DMS53 (cell line): Measurements from ENCODE around the gene COASY.
A peak's percentile ranks its signal among the peaks of the same experiment; 100 is the strongest.

Experiments
- DNase-seq: peaks from one replicate; lab custom pipeline; 2025; lab: John Stamatoyannopoulos, UW

COASY gene

DNA sequence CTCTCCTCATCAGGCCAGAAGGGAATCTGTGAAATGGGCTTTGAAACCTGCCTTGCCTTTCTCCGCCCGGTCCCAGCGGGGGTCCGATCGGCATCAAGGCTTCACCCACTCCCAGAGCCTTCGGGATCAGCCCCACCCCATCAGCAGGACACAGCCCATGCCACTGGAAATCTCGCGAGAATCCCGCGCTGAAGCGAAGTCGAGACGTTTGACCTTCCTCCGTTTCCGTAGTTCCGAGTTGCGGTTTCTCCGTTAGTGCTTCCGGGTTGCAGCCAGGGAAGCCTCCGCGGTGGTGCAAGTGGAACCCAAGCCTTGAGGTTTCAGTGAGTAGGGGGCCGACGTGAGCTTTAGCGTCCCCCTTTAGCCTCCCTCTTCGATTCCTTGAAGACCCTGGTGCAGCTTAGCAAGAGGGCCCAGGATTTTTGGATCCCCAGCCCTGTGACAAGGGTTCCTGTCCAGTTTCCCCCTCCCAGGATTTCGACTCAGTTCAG, at the start of gene COASY:
COASY (plus strand) TSS at position 252 of the 491 bp plus-strand sequence. CDS start 475 bp downstream, outside the sequence.
- peak; percentile 99 for DNase-seq

DNA sequence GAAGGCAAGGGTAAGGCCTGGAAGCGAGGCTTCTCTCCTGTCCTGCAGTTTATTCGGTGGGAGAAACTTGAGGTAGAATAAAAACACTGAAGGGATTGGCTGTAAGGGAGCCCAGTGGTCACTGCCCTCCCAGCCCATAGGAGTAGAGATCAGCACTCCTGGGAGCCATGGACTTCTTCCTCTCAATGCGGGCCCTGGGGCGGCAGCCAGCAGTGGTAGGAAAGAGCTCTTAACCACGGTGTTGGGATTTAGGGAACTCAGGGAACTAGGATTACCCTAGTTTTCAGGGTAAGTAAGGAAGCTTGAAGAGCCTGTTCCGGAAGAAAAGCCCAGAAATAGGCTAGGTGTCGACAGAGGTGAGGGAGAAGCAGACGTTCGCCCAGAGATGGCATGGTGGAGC, 49.7 kb upstream of the COASY start:
- DNase-seq = no peak

DNA sequence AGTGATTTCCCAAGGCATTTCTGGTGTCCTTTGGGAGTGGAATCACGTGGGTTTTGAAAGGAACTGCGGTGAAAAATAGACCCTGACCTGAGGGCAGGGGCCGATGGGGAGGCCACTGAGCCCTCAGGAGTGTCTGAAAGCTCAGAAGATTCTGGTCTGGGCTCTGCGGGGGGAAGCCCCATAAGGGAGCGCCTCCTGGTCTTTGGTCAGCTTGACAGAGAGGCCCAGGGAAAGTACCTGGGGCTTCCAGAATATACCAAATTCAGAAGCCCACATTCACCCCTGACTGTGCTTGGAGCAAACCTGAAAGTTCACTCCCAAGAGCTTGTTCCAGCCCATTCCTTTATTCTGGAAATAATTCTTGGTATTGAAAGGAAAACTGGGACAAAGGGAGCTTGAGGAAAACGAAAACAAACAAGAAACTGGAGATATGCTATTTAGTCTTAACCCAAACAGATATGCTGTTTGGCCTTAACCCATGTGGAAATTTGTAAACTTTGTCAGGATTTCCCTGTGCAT, 49.2 kb upstream of the COASY start:
- no peak for DNase-seq

DNA sequence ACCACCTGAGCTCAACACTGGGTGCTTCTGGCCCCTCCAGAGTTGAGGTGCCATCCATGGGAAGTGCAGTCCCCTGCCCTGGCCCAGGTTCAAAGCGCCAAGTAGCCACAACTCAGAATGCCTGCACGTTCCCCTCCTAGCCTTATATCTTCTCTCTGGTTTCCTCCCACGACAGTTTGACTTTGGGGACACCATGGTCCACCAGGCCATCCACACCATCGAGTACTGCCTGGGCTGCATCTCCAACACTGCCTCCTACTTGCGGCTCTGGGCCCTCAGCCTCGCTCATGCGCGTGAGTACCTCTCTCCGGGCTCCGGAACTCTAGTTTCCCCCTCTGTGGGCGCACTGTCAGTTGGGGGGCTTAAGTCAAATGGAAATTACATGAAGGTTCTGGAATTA, 48.3 kb upstream of the COASY start:
- DNase-seq = no peak

DNA sequence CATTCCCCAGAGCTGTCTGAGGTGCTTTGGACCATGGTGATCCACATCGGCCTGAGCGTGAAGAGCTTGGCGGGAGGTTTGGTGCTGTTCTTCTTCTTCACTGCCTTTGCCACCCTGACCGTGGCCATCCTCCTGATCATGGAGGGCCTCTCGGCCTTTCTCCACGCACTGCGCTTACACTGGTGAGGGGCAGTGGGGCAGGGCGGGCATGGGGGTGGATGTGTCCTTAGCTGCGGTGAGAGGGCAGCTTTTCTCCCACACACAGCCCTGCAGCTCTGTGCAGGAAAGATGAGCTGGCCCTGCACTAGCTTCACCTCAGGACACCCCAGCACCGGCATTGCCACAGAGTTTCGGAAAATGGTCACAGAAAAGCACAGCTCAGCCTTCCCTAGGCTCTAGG, 47.7 kb upstream of the COASY start:
- DNase-seq = no peak

DNA sequence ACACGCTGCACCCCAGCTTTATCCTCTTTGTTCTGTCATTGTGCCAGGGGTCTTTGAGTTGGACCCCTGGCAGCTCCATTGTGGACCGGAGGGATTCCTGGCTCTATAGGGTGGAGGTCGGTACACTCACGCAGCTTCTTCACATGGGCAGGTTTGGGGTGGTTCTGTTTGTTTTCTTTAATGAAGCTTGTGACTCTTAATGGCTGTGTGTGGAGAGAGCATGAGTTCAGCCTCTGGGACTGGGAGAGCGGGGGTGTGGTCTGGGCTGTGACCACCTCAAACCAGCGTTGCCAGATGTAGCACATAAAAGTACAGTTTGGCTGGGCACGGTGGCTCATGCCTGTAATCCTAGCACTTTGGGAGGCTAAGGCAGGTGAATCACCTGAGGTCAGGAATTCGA, 47.1 kb upstream of the COASY start:
- no peak for DNase-seq

DNA sequence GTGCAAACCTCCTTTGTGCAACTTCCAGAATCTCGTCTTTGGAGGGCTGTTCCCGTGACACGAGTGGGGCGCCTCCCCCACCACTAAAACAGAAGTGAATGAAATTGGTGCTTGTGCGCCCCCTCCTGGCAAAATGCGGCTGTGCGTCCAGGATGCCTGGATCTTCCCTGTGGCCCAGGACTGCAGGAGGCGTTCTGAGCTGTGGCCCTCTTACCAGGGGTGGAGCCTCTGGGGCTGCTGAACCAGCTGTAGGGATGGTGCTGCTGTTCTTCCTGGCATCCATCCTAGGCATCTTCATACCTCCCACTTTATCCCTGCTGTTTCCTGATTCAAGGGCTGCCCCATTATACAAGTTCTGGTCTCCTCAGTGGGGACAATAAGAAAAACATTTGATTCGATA, 44.4 kb upstream of the COASY start:
- peak; percentile 90 for DNase-seq

DNA sequence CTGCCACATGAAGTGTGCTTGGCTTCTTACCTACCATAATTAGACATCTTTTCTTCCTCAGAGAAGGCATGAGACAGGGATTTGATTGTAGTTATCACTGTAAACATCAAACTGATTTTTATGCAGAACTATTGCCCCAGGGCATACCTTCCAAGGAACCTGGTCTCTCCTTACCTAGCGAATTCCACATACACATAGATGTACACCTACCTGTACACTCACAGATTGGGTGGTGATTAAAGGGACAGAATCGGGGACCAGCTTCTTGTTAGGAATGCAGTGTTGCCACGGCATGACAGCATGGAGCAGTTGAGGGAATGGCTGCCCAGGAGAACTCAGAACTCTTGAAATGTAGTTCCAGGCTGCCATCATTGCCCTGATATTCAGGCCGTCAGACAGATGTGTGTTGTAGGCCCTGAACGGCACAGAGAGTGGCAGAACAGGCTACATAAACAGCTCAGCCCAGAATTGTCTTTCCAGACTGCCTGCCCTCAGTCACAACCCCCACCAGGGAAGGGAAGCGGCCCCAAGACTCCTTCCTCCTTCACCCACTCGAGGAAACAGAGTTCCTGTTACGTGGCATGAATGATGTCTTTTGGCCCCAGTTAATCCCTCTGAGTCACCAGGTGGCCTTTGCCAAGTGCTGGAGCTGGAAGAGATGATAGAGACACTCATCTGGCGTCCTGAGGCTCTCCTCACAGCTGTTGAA, 43.7 kb upstream of the COASY start:
- peak; percentile 43 for DNase-seq

DNA sequence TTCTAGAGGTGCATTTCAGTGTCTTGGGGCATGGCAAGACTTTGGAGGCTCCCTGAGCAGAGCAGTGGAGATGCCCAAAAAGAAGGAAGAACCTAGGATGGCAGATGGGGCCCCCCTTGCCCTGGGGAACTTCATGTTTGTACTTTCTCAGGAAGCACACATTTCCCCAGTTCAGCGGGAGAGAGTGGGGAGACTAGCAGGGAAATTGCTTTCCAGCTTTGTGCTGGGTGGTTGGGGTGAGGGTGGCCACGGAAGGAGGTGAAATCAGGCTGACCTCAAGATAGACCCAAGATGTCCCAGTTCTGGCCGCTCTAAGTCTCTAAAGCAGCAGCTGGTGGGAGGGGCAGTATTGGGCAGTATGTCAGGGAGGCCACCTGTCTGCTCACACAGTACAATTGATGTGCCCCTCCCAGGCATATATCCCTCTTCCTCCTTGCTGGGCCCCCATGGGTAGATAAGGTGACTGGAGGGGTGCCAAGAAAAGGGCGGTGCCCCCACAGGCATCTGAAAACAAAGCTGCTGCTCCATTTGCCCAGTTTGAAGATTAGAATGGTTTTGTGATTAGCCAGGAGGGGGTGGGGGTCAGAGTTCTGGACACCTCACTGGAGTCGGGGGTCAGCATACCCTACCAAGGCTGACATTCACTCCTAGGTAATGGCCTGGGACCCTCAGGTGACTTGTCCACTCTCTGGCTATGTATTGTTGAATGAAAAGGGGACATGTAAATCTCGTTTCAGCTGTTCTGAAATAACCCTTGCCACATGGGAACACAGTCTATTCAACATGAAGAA, 43.0 kb upstream of the COASY start:
- no peak for DNase-seq

DNA sequence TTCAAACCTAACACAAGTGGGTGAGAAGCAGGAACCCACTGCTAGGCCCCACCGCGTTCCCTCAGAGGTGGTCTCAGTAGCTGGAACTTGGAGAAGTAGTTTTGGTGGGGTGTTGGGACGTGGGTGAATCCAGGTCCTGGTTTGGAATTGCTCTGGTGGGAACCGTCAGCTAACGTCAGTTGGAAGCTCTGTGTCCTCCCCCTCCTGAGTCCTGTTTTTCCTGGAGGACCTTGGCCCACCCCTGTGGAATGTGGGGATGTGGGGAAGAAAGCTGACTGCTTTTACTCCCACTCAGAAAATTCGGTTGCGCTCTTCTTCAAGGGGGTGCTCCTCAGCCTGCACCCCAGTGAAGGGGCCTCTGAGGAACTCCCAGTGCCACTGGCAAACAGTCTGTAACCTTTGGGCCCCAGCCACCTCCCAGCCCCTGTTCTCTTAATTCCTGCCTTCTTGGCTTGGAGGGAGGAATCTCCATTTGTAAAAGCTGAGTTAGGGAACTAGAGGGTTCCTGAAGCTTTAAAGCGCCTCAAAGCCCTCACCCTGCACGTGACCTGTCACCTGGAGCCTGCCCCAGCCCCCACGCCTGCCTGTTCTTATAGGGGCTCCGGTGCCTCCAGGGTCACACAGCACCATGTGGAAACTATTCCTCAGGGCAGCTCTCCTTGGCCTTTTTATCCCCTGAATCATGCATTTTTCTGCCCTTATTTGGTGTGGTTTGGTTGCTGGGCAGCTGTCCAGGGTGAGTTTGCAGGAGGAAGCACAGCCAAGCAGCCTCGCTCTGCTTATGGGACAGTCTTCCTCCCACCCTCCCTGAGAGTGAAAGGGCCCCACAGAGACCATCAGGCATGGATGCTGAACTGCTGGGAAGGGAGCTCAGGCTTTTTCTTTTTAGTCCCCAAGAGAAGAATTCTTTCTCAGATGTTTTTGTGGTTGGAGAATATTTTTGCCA, 42.1 kb upstream of the COASY start:
- no peak for DNase-seq

DNA sequence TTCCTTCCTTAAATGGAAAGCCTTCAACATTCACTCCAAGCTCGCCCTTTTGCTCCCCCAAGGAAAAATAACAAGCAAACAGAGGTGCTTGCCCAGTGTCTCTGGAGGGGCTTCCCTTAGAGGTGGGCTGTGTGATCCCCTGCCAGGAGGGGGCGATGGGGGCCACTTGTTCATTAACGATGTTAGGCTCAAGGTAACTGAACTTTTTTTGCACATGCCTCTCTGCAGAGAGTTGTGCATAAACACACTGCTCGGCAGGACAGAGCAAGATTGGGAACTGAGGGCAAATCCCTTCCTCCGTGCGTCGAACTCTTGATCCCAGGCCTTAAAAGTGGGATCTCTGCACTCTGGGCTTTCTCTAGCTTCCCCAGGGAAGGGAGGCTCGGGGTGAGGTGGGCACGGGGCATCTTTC, 41.4 kb upstream of the COASY start:
- DNase-seq = no peak

DNA sequence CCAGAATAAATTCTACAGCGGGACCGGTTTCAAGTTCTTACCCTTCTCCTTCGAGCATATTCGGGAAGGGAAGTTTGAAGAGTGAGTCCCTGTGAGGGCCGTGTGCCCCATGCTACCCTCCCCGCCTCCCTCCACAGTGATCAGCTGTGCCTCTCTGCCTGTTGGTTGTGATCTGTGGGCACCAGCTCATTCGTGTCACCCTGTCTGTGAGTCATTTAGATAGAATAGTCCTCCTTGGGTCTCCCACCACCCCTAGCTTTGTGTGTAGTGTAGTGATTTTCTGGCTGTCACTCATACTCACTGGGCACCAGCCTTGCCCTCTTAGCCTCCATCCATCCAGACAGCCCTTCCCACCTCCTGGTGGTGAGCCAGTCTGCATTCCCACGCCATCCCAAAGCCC, 40.9 kb upstream of the COASY start:
- no peak for DNase-seq

DNA sequence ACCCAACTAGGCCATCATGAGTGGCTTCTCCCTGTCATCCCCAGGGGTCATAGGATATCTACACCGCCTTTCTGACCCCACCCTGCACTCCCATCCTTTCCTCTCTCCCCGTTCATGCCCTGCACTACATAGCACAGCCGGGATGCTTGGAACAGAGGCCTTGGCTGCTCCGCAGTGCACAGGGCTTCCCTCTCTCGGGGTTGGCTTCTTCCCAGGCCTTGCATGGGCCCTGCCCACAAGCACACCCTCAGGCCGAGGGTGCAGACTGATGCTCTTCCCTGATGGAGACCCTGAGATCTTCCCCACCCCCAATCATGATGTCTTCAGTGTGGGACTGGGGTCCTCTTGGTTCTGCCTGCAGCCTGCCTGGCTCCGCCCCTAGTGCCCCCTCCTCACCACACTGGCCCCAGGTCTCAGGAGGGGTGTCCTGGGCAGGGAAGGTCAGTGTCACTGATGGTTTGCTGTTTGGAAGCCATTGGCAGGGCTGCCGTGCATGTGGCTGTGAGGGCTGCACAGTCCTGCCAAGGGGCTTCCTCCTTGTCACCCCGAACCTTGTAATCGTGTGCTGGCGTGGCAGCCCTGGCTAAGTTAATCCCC, 40.2 kb upstream of the COASY start:
- no peak for DNase-seq

DNA sequence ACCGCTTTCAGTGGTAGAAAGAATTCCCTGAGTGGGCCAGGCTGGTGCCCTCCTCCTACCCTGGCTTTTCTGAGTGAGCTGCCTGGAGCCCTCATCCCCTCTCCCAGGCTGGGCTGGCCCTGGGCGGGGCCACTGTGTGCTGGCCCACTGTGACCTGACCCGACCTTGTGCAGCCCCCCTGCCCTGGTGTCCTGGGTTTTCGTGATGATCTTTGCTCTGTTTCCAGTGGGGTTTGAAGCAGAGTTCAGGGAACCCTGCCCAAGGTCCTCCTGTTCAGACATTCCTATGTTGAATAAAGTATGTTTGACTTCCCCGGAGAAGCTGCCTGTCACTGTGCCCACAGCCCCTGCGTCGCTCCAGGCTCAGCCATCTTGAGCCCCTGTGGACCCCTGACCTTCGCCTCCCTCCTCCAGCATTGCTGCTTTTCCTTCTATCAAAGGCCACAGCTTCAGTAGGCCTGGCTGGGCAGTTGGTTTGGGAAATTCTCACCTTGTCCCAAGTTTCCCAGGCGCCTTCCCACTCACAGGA, 39.6 kb upstream of the COASY start:
- no peak for DNase-seq

DNA sequence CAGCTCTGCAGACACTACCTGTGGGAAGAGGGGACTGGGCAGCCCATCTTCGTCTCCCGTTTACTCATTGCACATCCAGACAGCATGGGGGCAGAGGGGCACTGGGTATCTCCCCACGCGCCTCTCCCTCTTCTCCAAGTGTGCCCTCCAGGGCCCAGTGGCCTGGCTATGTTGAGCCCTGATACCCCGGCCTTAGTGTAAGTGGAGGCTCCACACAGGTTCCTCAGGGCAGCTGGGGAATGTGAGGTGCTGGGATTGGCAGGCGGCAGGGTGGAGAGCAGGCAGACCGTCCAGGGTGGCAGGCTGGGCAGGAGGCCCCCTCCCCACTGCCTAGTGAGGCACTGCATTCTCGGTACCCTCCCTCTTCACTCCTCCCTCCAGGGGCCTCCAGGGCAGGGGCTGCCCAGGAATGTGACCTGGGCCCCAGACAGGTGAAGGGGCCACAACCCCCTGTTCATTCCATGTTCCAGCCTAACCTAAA, 39.1 kb upstream of the COASY start:
- DNase-seq = no peak

DNA sequence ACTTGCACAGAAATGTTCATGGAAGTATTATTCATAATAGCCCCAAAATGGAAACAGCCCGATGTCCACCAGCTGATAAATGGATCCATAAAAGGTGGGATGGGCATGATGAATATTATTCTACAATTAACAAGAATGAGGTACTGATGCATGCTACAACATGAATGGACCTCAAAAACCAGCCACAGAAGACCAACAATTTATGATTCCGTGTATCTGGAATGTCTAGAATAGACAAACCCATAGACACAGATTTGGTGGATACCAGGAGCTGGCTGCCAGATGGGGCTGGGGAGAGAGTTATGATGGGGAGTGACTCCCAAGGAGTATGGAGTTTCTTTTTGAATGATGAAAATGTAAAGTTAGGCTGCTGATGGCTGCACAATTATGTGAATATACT, 36.7 kb upstream of the COASY start:
- DNase-seq = no peak

DNA sequence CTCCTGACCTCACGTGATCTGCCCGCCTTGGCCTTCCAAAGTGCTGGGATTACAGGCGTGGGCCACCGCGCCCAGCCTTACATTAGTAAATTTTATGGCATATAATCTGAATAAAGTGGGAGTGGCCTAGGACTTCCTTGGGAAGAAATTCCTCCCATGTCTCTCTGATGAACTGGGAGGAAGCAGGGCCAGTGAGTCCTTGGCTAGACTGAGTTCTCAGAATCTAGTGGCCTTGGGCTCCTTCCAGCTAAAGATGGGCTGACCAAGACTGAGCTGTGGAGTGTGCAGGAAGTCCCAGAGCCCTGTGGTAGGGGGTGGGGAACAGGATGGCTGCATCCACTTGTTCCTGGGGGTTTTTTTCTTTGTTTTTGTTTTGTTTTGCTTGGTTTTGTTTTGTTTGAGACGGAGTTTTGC, 35.9 kb upstream of the COASY start:
- DNase-seq = no peak

DNA sequence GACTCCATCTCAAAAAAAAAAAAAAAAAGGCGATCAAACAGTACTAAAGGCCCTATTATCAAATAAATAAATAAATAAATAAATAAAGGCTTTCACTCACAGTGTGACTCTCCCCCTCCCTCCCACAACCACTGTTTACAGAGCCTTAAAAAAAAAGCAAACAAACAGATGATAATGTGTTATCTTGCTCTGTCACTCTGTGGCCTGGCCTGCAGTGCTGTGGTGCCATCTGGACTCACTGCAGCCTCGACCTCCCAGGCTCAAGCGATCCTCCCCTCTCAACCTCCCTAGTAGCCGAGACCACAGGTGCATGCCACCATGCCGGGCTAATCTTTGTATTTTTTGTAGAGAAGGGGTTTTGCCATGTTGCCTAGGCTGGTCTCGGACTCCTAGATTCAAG, 34.0 kb upstream of the COASY start:
- peak; percentile 50 for DNase-seq

DNA sequence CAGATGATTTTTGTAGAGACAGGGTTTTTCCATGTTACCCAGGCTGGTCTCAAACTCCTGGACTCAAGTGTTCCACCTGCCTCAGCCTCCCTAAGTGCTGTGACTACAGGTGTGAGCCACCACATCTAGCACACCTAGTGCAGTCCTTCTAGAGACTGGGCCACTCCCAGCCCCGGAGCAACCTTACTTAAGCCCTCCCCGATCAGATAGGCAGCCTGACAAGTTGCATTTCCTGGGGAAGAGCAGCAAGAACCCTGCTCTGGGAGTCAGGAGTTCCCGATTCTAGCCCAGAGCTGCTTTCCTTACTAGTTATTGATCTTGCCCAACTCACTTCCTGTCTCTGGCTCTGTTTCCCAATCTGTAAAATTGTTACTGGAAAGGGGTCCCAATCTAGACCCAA, 32.9 kb upstream of the COASY start:
- DNase-seq = no peak

DNA sequence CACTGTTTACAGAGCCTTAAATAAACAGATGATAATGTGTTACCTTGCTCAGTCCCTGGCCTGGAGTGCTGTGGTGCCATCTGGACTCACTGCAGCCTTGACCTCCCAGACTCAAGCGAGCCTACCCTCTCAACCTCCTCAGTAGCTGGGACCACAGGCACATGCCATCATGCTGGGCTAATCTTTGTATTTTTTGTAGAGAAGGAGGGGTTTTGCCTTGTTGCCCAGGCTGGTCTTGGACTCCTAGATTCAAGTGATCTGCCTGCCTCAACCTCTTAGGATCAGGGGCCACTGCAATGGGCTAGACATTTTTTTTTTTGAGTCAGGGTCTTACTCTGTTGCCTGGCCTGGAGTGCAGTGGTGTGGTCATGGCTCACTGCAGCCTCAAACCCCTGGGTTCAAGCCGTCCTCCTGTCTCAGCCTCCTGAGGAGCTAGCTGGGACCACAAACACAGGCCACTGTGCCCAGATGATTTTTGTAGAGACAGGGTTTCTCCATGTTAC, 30.9 kb upstream of the COASY start:
- DNase-seq = peak; percentile 87
